ENCODE measurements around the gene CDCA4. TPM values are rescaled to one million over a fixed set of nuclear protein-coding genes. Genes with fewer than 3 reads are reported as not detected.

Gene CDCA4
- polyA plus RNA-seq, 1 donor from 2014 or later = 5.4 TPM

DNA sequence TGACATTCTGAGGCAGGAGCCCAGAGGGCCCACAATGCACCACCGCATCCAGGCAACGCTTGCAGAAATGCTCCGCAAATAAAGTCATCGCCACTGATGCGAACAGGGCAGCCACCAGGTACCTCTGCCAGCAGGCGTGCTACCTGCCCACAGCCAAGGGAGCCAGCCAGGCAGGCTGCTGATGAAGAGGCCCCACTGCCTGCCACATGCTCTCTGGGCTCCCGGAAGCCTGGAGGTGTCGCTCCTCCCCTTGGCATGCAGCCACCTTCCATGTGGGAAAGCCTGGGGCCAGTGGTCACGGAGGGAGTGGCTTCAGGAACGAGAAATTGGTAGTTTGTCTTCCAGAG, 29.6 kb upstream of the CDCA4 start:
- H3K9ac ChIP-seq (ENCODE audit: low read length) = no peak overlapping the region
- no peak overlapping the region for H3K4me3 ChIP-seq (ENCODE audit: low read length)
- H3K79me2 ChIP-seq (replicated peaks; ENCODE audit: insufficient read depth, low read length) = no peaks in the 10 kb centered on the region
- no peak overlapping the region for H3K4me2 ChIP-seq (ENCODE audit: low read length)
- TF ChIP-seq POLR2AphosphoS5 (IDR thresholded peaks at IDR 0.05) (no peak), SMC3 (conservative IDR thresholded peaks at IDR 0.05; ENCODE audit: poor library complexity) (no peak), EZH2 (IDR thresholded peaks at IDR 0.05; ENCODE audit: borderline replicate concordance, insufficient read depth, low read length, poor library complexity, severe bottlenecking) (no peak), RAD21 (conservative IDR thresholded peaks at IDR 0.05) (no peak), EP300 (conservative IDR thresholded peaks at IDR 0.05; ENCODE audit: poor library complexity, severe bottlenecking) (no peak), MXI1 (conservative IDR thresholded peaks at IDR 0.05; ENCODE audit: poor library complexity, severe bottlenecking) (no peak), TAF1 (IDR thresholded peaks at IDR 0.05; ENCODE audit: low read depth) (no peak)
- TF ChIP-seq, protein P1, sequence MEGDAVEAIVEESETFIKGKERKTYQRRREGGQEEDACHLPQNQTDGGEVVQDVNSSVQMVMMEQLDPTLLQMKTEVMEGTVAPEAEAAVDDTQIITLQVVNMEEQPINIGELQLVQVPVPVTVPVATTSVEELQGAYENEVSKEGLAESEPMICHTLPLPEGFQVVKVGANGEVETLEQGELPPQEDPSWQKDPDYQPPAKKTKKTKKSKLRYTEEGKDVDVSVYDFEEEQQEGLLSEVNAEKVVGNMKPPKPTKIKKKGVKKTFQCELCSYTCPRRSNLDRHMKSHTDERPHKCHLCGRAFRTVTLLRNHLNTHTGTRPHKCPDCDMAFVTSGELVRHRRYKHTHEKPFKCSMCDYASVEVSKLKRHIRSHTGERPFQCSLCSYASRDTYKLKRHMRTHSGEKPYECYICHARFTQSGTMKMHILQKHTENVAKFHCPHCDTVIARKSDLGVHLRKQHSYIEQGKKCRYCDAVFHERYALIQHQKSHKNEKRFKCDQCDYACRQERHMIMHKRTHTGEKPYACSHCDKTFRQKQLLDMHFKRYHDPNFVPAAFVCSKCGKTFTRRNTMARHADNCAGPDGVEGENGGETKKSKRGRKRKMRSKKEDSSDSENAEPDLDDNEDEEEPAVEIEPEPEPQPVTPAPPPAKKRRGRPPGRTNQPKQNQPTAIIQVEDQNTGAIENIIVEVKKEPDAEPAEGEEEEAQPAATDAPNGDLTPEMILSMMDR (IDR thresholded peaks at IDR 0.05; ENCODE audit: poor library complexity, severe bottlenecking) = no peak
- TF ChIP-seq, protein P2, sequence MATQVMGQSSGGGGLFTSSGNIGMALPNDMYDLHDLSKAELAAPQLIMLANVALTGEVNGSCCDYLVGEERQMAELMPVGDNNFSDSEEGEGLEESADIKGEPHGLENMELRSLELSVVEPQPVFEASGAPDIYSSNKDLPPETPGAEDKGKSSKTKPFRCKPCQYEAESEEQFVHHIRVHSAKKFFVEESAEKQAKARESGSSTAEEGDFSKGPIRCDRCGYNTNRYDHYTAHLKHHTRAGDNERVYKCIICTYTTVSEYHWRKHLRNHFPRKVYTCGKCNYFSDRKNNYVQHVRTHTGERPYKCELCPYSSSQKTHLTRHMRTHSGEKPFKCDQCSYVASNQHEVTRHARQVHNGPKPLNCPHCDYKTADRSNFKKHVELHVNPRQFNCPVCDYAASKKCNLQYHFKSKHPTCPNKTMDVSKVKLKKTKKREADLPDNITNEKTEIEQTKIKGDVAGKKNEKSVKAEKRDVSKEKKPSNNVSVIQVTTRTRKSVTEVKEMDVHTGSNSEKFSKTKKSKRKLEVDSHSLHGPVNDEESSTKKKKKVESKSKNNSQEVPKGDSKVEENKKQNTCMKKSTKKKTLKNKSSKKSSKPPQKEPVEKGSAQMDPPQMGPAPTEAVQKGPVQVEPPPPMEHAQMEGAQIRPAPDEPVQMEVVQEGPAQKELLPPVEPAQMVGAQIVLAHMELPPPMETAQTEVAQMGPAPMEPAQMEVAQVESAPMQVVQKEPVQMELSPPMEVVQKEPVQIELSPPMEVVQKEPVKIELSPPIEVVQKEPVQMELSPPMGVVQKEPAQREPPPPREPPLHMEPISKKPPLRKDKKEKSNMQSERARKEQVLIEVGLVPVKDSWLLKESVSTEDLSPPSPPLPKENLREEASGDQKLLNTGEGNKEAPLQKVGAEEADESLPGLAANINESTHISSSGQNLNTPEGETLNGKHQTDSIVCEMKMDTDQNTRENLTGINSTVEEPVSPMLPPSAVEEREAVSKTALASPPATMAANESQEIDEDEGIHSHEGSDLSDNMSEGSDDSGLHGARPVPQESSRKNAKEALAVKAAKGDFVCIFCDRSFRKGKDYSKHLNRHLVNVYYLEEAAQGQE (IDR thresholded peaks at IDR 0.05; ENCODE audit: borderline replicate concordance) = no peak
- no peaks in the 10 kb centered on the region for H3K9me3 ChIP-seq (ENCODE audit: low read length)
- H3F3A ChIP-seq (ENCODE audit: insufficient read depth, low read length, poor library complexity, severe bottlenecking) = no peaks in the 10 kb centered on the region
- no peaks in the 10 kb centered on the region for H4K20me1 ChIP-seq (ENCODE audit: insufficient read depth)
- H3K9me2 ChIP-seq (ENCODE audit: insufficient read depth, low read length) = no peaks in the 10 kb centered on the region
- H3K36me3 ChIP-seq (ENCODE audit: insufficient read depth, low read length) = no peaks in the 10 kb centered on the region
- H3K27ac ChIP-seq (ENCODE audit: low read length) = no peak overlapping the region
- H3K27me3 ChIP-seq (ENCODE audit: insufficient read depth, low read depth, low read length) = no peaks in the 10 kb centered on the region
- no peak overlapping the region for H2AFZ ChIP-seq (ENCODE audit: low read depth, low read length)

DNA sequence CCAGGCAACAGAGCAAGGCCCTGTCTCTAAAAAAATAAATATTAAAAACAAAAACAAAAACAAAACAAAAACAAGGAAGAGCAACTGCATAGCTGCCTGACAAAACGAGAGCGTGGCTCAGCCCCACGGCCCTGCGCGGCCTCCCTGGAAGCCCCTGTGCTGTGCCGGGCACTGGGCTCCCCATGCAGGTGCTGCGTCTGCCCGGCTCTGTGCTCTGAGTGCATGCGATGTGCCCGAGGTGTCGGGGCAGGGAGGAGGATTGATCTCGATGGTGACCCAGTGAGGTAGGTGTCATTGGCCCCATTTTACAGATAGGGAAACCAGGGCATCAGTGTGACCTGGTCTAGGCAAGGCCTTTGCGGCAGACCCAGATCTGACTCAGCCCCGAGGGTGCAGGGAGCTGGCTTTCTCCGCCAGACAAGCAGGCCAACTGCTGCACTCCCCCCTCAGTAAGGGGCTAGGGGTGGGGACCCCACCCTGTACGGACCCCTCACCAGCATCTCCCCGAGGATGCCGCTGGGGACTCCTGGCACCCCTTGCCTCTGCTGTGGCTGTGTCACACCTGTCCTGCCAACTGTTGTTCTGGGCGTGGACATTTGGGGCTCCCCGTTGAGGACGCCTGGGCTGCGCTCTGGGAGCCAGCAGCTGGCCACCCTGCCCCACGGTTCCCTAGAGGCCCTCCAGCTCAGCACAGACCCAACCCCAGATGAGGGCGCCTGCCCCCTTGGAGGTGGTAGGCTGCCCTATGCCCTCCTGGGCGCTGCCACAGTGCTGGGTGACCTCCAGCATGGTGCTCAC, 29.1 kb upstream of the CDCA4 start:
- H4K20me1 ChIP-seq (ENCODE audit: insufficient read depth) = no peaks in the 10 kb centered on the region
- no peak overlapping the region for H3K4me3 ChIP-seq (ENCODE audit: low read length)
- H3K27ac ChIP-seq (ENCODE audit: low read length) = no peak overlapping the region
- no peak overlapping the region for H2AFZ ChIP-seq (ENCODE audit: low read depth, low read length)
- TF ChIP-seq MXI1 (conservative IDR thresholded peaks at IDR 0.05; ENCODE audit: poor library complexity, severe bottlenecking) (no peak), SMC3 (conservative IDR thresholded peaks at IDR 0.05; ENCODE audit: poor library complexity) (no peak), POLR2AphosphoS5 (IDR thresholded peaks at IDR 0.05) (no peak), EP300 (conservative IDR thresholded peaks at IDR 0.05; ENCODE audit: poor library complexity, severe bottlenecking) (no peak), RAD21 (conservative IDR thresholded peaks at IDR 0.05) (no peak), EZH2 (IDR thresholded peaks at IDR 0.05; ENCODE audit: borderline replicate concordance, insufficient read depth, low read length, poor library complexity, severe bottlenecking) (no peak), TAF1 (IDR thresholded peaks at IDR 0.05; ENCODE audit: low read depth) (no peak)
- TF ChIP-seq, protein P1 (IDR thresholded peaks at IDR 0.05; ENCODE audit: poor library complexity, severe bottlenecking) = no peak
- TF ChIP-seq, protein P2 (IDR thresholded peaks at IDR 0.05; ENCODE audit: borderline replicate concordance) = no peak
- H3K36me3 ChIP-seq (ENCODE audit: insufficient read depth, low read length) = no peaks in the 10 kb centered on the region
- no peaks in the 10 kb centered on the region for H3K27me3 ChIP-seq (ENCODE audit: insufficient read depth, low read depth, low read length)
- no peaks in the 10 kb centered on the region for H3K79me2 ChIP-seq (replicated peaks; ENCODE audit: insufficient read depth, low read length)
- H3K4me2 ChIP-seq (ENCODE audit: low read length) = no peak overlapping the region
- no peak overlapping the region for H3K9ac ChIP-seq (ENCODE audit: low read length)
- no peaks in the 10 kb centered on the region for H3F3A ChIP-seq (ENCODE audit: insufficient read depth, low read length, poor library complexity, severe bottlenecking)
- no peaks in the 10 kb centered on the region for H3K9me2 ChIP-seq (ENCODE audit: insufficient read depth, low read length)
- no peaks in the 10 kb centered on the region for H3K9me3 ChIP-seq (ENCODE audit: low read length)

Measured in neural cell (in vitro differentiated cells).